AG10803 (cell line): ENCODE data around the gene GOLGA8S.
"Not testable (repeated sequence)": the region's sequence is repeated elsewhere in the genome, so short reads cannot be mapped to it uniquely, and the experiment has no call there.

Experiments used
- DNase-seq: peaks from one replicate; pipeline ENCODE4 v3.0.0; 2010; ENCODE audit warnings: low read depth
- H3K4me3 ChIP-seq: 2 replicates; pipeline ENCODE4 v1.5.1; 2011; ENCODE audit warnings: mild to moderate bottlenecking, low read length, control low read depth
- TF ChIP-seq, protein P1 (sequence below): conservative IDR thresholded peaks from 2 replicates; pipeline ENCODE4 v1.5.1; 2011; ENCODE audit warnings: mild to moderate bottlenecking, low read length, control low read depth, inconsistent platforms

GOLGA8S gene

DNA sequence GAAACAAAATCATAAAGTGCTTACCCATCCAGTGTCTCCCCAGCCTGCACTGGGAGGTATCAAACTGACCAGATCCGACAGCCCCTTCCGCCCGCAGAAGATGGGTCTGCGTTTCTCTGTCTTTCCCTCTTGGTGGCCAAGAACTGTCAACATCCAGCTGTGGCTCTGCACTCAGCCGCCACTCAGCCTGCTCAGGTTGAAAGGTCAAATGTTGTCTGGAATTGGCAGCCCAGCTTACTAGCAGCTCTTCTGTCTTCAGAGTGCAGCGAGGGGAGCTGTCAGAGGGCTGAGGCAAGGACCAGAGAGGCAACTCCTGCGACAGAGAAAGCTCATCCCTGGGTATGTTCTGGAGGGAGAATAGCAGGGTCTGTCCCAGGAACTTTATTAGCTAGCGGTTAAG is 47.1 kb downstream of the GOLGA8S start:
- H3K4me3 ChIP-seq: no peak overlapping the region
- no peak for DNase-seq
- TF ChIP-seq, protein P1, sequence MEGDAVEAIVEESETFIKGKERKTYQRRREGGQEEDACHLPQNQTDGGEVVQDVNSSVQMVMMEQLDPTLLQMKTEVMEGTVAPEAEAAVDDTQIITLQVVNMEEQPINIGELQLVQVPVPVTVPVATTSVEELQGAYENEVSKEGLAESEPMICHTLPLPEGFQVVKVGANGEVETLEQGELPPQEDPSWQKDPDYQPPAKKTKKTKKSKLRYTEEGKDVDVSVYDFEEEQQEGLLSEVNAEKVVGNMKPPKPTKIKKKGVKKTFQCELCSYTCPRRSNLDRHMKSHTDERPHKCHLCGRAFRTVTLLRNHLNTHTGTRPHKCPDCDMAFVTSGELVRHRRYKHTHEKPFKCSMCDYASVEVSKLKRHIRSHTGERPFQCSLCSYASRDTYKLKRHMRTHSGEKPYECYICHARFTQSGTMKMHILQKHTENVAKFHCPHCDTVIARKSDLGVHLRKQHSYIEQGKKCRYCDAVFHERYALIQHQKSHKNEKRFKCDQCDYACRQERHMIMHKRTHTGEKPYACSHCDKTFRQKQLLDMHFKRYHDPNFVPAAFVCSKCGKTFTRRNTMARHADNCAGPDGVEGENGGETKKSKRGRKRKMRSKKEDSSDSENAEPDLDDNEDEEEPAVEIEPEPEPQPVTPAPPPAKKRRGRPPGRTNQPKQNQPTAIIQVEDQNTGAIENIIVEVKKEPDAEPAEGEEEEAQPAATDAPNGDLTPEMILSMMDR: no peak

DNA sequence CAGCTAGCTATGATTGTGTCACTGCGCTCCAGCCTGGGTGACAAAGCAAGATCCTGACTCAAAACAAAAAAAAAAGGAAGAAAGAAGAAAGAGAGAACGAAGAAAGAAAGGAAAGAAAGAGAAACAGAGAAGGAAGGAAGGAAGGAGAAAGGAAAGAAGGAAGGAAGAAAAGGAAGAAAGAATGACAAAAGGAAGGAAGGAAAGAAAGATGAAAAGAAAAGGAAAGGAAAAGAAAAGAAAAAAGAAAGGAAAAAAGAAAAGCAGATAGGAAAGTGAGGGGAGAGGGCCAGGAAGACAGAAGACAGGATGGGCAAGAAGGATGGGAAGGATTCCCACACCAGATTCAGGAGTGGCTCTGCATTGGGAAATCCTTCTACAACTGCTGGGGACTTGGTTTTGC is 47.6 kb downstream of the GOLGA8S start:
- no peak overlapping the region for H3K4me3 ChIP-seq
- TF ChIP-seq, protein P1: no peak
- DNase-seq: no peak

DNA sequence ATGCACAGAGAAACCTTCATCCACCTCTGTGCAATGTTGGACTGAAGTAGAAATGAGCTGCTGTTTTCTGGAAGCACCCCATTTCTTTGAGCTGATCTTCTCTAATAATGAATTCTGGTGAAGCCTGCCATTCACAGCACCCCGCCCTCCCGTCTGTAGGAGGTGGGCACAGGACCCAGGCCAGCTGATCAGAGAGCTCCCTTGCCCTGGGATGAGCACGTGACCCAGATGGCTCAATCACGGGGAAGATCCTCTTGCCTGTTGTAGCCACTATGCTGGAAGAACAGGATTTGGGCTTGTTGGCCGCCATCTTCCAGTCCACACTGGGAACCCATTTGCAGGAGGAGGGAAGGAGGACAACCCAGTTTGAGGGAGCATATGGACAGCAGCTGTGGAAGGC is 48.0 kb downstream of the GOLGA8S start:
- TF ChIP-seq, protein P1: no peak

DNA sequence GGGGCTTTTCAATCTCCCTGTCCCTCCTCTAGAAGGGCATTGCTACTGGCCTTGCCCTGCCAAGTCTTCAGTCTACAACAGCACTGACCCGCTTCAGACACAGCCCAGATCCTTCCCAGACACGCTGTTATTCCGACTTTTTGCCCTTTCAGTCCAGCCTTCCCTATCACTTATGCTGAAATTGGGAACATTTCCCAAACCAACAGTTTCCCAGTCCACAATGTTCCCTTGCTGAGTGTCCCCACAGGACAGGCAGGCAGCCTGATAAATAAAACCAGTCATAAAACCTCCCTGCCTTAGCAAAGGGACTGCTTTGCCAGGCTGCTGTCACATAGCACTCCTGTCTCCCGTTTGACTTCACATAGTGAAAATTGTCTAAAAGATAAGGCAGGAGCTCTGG is 49.0 kb downstream of the GOLGA8S start:
- H3K4me3 ChIP-seq: no peak overlapping the region
- TF ChIP-seq, protein P1: no peak
- no peak for DNase-seq

More for the DNA sequence above, 48.0 kb downstream of the GOLGA8S start:
- DNase-seq: no peak
- H3K4me3 ChIP-seq: no peak overlapping the region

DNA sequence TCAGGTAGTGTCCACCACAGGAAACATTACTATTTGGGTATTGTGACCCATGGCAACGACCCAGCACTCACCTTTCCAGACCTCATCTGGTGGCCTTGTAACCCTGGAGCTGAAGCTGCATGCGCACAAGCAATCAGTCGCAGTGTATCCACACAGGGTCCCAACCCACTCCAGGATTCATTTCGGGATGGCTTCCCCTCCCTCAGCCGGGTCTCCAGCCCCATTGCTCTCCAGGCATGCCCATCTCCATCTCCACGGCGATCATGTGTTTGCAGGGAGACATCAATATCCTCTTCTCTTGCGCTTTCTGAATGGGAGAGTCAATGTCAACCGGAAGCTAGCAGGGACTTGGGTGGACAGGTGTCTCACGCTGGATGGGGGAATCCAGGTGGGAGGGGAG is 57.3 kb downstream of the GOLGA8S start:
- DNase-seq: no peak
- TF ChIP-seq, protein P1: no peak

DNA sequence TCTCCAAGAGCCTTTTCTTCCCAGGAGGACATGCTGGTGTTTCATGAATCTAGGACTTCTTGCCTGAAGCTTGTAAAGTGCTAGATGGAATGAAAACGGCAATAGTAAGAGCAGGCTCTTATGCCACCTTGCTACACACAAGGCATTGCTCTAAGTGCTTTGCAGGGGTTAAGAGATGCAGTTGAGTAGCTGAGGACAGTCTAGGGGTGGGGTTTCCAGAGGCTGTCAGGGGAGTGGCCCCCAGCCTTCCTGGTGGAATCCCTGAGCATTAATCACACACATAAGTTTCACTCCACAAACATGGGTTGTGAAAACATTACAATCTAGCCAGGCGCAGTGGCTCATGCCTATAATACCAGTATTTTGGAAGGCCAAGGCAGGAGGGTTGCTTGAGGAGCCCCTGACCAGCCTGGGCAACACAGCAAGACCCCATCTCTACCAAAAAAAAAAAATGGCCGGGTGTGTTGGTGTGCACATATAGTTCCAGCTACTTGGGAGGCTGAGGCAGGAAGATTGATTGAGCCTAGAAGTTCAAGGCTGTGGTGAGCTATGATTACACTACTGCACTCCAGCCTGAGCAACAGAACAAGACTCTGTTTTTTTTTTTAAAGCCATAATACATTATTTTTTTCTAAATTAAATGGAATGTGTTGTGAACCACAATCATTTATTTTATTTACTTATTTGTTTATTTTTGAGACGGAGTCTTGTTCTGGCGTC is 58.5 kb downstream of the GOLGA8S start:
- not testable (repeated sequence) for DNase-seq, H3K4me3 ChIP-seq

More for the DNA sequence above, 57.3 kb downstream of the GOLGA8S start:
- H3K4me3 ChIP-seq: no peak overlapping the region
